DOHH2 (cell line): ENCODE measurements around the gene GOLPH3L.
"Not testable (repeated sequence)": the region's sequence is repeated elsewhere in the genome, so short reads cannot be mapped to it uniquely, and the experiment has no call there.

Experiments
- H3F3A ChIP-seq: fragments of 200-600 bp; sonication (generic), shearing (Covaris generic); 2 replicates; pipeline ENCODE4 v1.6.0; 2016; ENCODE audit warnings: antibody characterized with exemption, mild to moderate bottlenecking; ENCODE audit not compliant: control insufficient read depth, insufficient read depth
- H3K27ac ChIP-seq: fragments of 200-600 bp; sonication (generic); 2 replicates; pipeline ENCODE4 v1.5.1; 2014; ENCODE audit warnings: low read depth, mild to moderate bottlenecking, low read length, moderate library complexity
- H3K27me3 ChIP-seq: fragments of 200-600 bp; sonication (generic); 2 replicates; pipeline ENCODE4 v1.6.1; 2014; ENCODE audit warnings: mild to moderate bottlenecking, low read length, mixed read lengths; ENCODE audit not compliant: control insufficient read depth
- H3K36me3 ChIP-seq: fragments of 200-600 bp; sonication (generic); 2 replicates; pipeline ENCODE4 v1.6.1; 2014; ENCODE audit warnings: mild to moderate bottlenecking, low read length, moderate library complexity, mixed read lengths; ENCODE audit not compliant: control insufficient read depth
- H3K4me1 ChIP-seq: fragments of 200-600 bp; sonication (generic); 2 replicates; pipeline ENCODE4 v1.6.1; 2014; ENCODE audit warnings: mild to moderate bottlenecking, low read length, mixed read lengths; ENCODE audit not compliant: control insufficient read depth
- H3K4me2 ChIP-seq: fragments of 200-600 bp; sonication (generic); 2 replicates; pipeline ENCODE4 v1.6.0; 2014; ENCODE audit warnings: mild to moderate bottlenecking, low read length, moderate library complexity
- H3K4me3 ChIP-seq: fragments of 200-600 bp; sonication (generic); 2 replicates; pipeline ENCODE4 v1.5.1; 2014; ENCODE audit warnings: mild to moderate bottlenecking, low read length, mixed read lengths
- H3K79me2 ChIP-seq: fragments of 200-600 bp; sonication (generic); 2 replicates; pipeline ENCODE4 v1.6.1; 2014; ENCODE audit warnings: mild to moderate bottlenecking, low read length, mixed read lengths; ENCODE audit not compliant: control insufficient read depth
- H3K9me2 ChIP-seq: fragments of 200-600 bp; sonication (generic); replicated peaks from 2 replicates; pipeline ENCODE4 v1.6.1; 2014; ENCODE audit warnings: mild to moderate bottlenecking, low read length, mixed read lengths; ENCODE audit not compliant: control insufficient read depth
- H3K9me3 ChIP-seq: fragments of 200-600 bp; sonication (generic); 2 replicates; pipeline ENCODE4 v1.6.1; 2014; ENCODE audit warnings: antibody characterized with exemption, low read length, mixed read lengths; ENCODE audit not compliant: control insufficient read depth, insufficient read depth
- H4K20me1 ChIP-seq: fragments of 200-600 bp; sonication (generic); 2 replicates; pipeline ENCODE4 v1.6.0; 2014; ENCODE audit warnings: low read depth, mild to moderate bottlenecking, antibody characterized with exemption, low read length, moderate library complexity; ENCODE audit not compliant: control insufficient read depth, insufficient read depth
- EZH2phosphoT487 ChIP-seq: fragments of 200-600 bp; sonication (generic); IDR thresholded peaks from 2 replicates; pipeline ENCODE4 v1.6.1; 2017; ENCODE audit warnings: borderline replicate concordance, mild to moderate bottlenecking, antibody characterized with exemption, low read length, moderate library complexity, mixed read lengths
- TF ChIP-seq, protein P1 (sequence below): fragments of 200-600 bp; sonication (generic); IDR thresholded peaks from one replicate; pipeline ENCODE4 v1.5.1; 2014; ENCODE audit warnings: antibody characterized with exemption, mild to moderate bottlenecking, low read depth, low read length; ENCODE audit not compliant: poor library complexity, severe bottlenecking

The GOLPH3L gene

DNA sequence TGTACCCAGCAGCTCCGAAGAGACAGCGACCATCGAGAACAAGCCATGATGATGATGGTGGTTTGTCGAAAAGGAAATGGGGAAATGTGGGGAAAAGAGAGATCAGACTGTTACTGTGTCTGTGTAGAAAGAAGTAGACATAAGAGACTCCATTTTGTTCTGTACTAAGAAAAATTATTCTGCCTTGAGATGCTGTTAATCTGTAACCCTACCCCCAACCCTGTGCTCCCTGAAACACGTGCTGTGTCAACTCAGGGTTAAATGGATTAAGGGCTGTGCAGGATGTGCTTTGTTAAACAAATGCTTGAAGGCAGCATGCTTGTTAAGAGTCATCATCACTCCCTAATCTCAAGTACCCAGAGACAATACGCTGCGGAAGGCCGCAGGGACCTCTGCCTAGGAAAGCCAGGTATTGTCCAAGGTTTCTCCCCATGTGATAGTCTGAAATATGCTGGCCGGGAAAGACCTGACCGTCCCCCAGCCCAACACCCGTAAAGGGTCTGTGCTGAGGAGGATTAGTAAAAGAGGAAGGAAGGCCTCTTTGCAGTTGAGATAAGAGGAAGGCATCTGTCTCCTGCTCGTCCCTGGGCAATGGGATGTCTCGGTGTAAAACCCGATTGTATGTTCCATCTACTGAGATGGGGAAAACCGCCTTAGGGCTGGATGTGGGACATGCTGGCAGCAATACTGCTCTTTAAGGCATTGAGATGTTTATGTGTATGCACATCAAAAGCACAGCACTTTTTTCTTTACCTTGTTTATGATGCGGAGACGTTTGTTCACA lies 61.9 kb downstream of the GOLPH3L start:
- H3K4me3 ChIP-seq, H3K36me3 ChIP-seq, H3K9me3 ChIP-seq, H4K20me1 ChIP-seq, H3F3A ChIP-seq, H3K27me3 ChIP-seq, H3K27ac ChIP-seq, H3K79me2 ChIP-seq, H3K9me2 ChIP-seq: not testable (repeated sequence)
- Histone ChIP-seq H3K4me2 (peak overlapping the region; percentile 43; the same call in 1 of the 2 replicates), H3K4me1 (peaks cover 21% of the 10 kb centered on the region)

DNA sequence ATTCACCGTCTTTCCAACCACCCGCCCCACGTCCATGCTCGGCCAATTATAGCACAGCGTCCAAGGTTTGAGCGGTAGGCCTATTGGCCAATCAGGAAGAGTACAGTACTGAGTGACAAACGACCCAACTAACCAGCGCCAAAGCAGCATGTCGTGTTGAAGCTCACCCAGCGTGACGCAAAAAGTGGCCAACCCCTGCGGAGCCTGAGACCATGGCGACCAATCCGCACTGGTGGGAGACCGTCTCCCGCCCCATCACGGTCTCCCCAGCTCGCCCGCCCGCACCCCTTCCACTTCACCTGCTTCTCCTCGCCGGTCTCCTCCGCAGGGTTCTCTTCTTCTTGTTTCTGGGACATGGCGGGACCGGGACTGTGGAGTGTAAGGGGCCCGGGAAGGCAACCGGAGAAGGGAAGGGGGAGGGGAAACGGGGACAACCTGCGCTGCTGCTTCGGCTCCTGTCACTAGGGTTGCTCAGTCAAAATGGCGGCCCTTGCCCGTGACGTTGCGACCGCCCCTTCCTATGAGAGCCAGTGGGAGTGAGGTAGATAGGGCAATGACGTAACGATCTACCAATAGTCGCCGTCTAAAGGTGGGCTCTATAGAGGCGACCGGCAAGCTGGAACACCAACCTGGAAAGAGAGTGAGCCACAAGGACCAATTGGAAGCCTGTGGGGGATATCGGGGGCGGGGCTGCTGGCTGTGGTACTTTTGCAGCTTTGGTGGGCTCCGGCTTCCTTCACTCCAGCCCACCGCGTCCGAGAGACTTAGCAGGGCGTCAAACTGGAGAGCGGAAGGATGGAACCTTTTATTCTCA lies 67.6 kb downstream of the GOLPH3L start, which contains the start of gene ENSA:
ENSA (minus strand) TSS at position 498 of the 814 bp plus-strand sequence; CDS start at position 356, 142 bp downstream.
- Histone ChIP-seq H3K4me1 (peaks cover 17% of the 10 kb centered on the region), H3K4me3 (peak within 1 kb of the TSS; percentile 75), H3K9me2 (no peaks in the 10 kb centered on the region), H3K79me2 (peaks cover 41% of the 10 kb centered on the region), H4K20me1 (no peaks in the 10 kb centered on the region), H3K4me2 (peak within 1 kb of the TSS; percentile 66), H3F3A (peaks cover 3% of the 10 kb centered on the region; the same call in 1 of the 2 replicates), H3K36me3 (peaks cover 41% of the 10 kb centered on the region), H3K27ac (peak within 1 kb of the TSS; percentile 81), H3K27me3 (no peaks in the 10 kb centered on the region), H3K9me3 (no peaks in the 10 kb centered on the region)
- TF ChIP-seq, protein P1, sequence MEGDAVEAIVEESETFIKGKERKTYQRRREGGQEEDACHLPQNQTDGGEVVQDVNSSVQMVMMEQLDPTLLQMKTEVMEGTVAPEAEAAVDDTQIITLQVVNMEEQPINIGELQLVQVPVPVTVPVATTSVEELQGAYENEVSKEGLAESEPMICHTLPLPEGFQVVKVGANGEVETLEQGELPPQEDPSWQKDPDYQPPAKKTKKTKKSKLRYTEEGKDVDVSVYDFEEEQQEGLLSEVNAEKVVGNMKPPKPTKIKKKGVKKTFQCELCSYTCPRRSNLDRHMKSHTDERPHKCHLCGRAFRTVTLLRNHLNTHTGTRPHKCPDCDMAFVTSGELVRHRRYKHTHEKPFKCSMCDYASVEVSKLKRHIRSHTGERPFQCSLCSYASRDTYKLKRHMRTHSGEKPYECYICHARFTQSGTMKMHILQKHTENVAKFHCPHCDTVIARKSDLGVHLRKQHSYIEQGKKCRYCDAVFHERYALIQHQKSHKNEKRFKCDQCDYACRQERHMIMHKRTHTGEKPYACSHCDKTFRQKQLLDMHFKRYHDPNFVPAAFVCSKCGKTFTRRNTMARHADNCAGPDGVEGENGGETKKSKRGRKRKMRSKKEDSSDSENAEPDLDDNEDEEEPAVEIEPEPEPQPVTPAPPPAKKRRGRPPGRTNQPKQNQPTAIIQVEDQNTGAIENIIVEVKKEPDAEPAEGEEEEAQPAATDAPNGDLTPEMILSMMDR = no peak
- TF ChIP-seq EZH2phosphoT487 = no peak

DNA sequence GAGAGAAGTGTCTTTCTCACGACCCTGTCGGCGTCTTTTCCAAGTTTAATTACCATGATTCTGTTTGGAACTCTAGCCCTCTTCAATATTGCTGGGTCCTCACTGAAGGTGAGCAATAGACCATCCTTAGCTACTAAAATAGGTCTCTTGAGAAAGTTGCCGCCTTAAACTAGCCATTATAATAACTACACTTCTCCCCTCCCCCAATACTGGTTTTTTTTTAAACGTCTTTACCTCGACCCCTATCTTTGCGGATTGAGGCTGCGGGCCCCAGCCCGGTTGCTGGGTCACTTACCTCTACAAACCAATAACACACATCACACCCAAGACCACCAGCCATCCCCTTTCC lies 68.2 kb downstream of the GOLPH3L start:
- peaks cover 47% of the 10 kb centered on the region for H3K36me3 ChIP-seq
- peaks cover 41% of the 10 kb centered on the region for H3K79me2 ChIP-seq
- peak overlapping the region; percentile 81 for H3K27ac ChIP-seq
- H3K9me3 ChIP-seq = no peaks in the 10 kb centered on the region
- peak overlapping the region; percentile 66 for H3K4me2 ChIP-seq
- H3K4me1 ChIP-seq = peaks cover 17% of the 10 kb centered on the region
- H3F3A ChIP-seq = peaks cover 3% of the 10 kb centered on the region; the same call in 1 of the 2 replicates
- no peaks in the 10 kb centered on the region for H3K27me3 ChIP-seq
- TF ChIP-seq EZH2phosphoT487 = no peak
- TF ChIP-seq, protein P1 = no peak
- no peaks in the 10 kb centered on the region for H4K20me1 ChIP-seq
- H3K4me3 ChIP-seq = peak overlapping the region; percentile 75
- no peaks in the 10 kb centered on the region for H3K9me2 ChIP-seq
